HG03039 (cell line): Measurements from ENCODE around the gene ORMDL2.
A peak's percentile ranks its signal among the peaks of the same experiment; 100 is the strongest.

Source experiments
- ATAC-seq: cut with Tn5 transposase; IDR thresholded peaks from one replicate; pipeline ENCODE4 v1.9.1; 2021; ENCODE audit warnings: mild to moderate bottlenecking, moderate library complexity; ENCODE audit not compliant: unreplicated experiment

ORMDL2 gene

GRCh38 chr12:55817345-55818139, at the start of gene ORMDL2, which contains the start of gene SARNP:
ORMDL2 (plus strand) TSS chr12:55818041; CDS start chr12:55819000, 959 bp downstream.
SARNP (minus strand) TSS chr12:55817724; CDS start chr12:55817701, 23 bp downstream.
- peak; percentile 97 for ATAC-seq

- no peak for ATAC-seq
These were observed 46.1 kb upstream of the ORMDL2 start for GRCh38 chr12:55771736-55772135.

- ATAC-seq: no peak
These were observed 40.0 kb upstream of the ORMDL2 start for GRCh38 chr12:55777856-55778255.

- no peak for ATAC-seq
These were observed 37.2 kb upstream of the ORMDL2 start for GRCh38 chr12:55780685-55781084.

GRCh38 chr12:55788546-55788945, 29.3 kb upstream of the ORMDL2 start:
- ATAC-seq: no peak

GRCh38 chr12:55789171-55789570, 28.7 kb upstream of the ORMDL2 start:
- ATAC-seq: no peak

GRCh38 chr12:55789893-55790292, 27.9 kb upstream of the ORMDL2 start:
- no peak for ATAC-seq

- no peak for ATAC-seq
These were observed 21.9 kb upstream of the ORMDL2 start for GRCh38 chr12:55795950-55796349.

- ATAC-seq: no peak
These were observed 20.8 kb upstream of the ORMDL2 start for GRCh38 chr12:55797068-55797467.

GRCh38 chr12:55797550-55797949, 20.3 kb upstream of the ORMDL2 start:
- no peak for ATAC-seq

GRCh38 chr12:55806982-55807381, 10.9 kb upstream of the ORMDL2 start:
- ATAC-seq: no peak

- ATAC-seq: no peak
These were observed 8.6 kb upstream of the ORMDL2 start for GRCh38 chr12:55809274-55809673.

GRCh38 chr12:55812088-55812487, 5.8 kb upstream of the ORMDL2 start:
- no peak for ATAC-seq

GRCh38 chr12:55814257-55814656, 3.6 kb upstream of the ORMDL2 start:
- ATAC-seq: no peak

GRCh38 chr12:55815473-55815872, 2.4 kb upstream of the ORMDL2 start:
- ATAC-seq: no peak

GRCh38 chr12:55816881-55817344, 928 bp upstream of the ORMDL2 start:
- no peak for ATAC-seq

- ATAC-seq: peak; percentile 18
These were observed 393 bp downstream of the ORMDL2 start for GRCh38 chr12:55818140-55818728.

- ATAC-seq: no peak
These were observed 1.0 kb downstream of the ORMDL2 start for GRCh38 chr12:55818886-55819285.

- ATAC-seq: no peak
These were observed 2.8 kb downstream of the ORMDL2 start for GRCh38 chr12:55820679-55821078.

GRCh38 chr12:55822228-55822627, 4.4 kb downstream of the ORMDL2 start:
- ATAC-seq: no peak

- no peak for ATAC-seq
These were observed 5.6 kb downstream of the ORMDL2 start for GRCh38 chr12:55823419-55823818.

GRCh38 chr12:55824726-55825125, 6.9 kb downstream of the ORMDL2 start:
- no peak for ATAC-seq
